ENCODE measurements around the gene TTC9C.
"Not testable (repeated sequence)": the region's sequence is repeated elsewhere in the genome, so short reads cannot be mapped to it uniquely, and the experiment has no call there.

Gene TTC9C

DNA sequence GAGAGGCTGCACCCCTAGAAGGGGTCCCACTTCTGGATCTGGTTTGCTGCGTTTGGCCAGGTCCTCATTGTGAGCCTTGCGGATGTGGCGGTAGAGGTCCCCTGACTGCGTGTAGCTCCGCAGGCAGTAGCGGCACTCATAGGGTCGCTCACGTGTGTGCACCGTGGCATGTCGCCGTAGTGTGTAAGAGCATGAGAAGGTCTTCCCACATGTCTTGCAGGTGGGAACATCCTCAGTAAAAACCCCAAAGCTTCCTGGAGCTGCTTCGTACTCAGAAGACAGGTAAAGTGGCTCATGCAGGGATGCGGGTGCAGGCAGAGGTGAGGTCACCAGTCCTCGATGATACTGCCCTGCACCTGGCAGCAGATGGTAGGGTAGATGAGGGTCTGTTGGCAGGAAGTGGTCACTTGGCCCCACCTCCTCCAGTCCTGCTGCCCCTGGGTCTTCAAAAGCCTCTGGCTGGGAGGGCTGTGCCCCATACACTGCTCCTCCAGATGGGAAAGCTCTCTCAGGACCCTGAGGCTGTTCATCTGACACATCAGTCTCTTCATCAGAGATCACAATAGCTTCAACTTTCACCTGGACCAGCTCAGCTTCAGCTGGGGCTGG, 24.0 kb downstream of the TTC9C start:
- TF ChIP-seq CTCF (IDR thresholded peaks at IDR 0.05; ENCODE audit: control insufficient read depth, extremely low read depth, insufficient read depth), result no peak
- no peak overlapping the region for H3K4me3 ChIP-seq (ENCODE audit: low read depth, low read length)

GRCh38 chr11:62752994-62753735, 24.9 kb downstream of the TTC9C start:
- no peak for TF ChIP-seq CTCF (IDR thresholded peaks at IDR 0.05; ENCODE audit: control insufficient read depth, extremely low read depth, insufficient read depth)
- DNase-seq (ENCODE audit: low read depth), result no peak
- H3K4me3 ChIP-seq (ENCODE audit: low read depth, low read length), result peak overlapping the region; percentile 69

More for the DNA sequence above, 24.0 kb downstream of the TTC9C start:
- no peak for DNase-seq (ENCODE audit: low read depth)

GRCh38 chr11:62753736-62754603, 25.7 kb downstream of the TTC9C start, which contains the start of gene ZBTB3:
ZBTB3 (minus strand) TSS chr11:62754160; CDS start chr11:62753664, 496 bp downstream.
- peak within 1 kb of the TSS; percentile 69 for H3K4me3 ChIP-seq (ENCODE audit: low read depth, low read length)
- TF ChIP-seq CTCF (IDR thresholded peaks at IDR 0.05; ENCODE audit: control insufficient read depth, extremely low read depth, insufficient read depth), result no peak
- DNase-seq (ENCODE audit: low read depth), result peak; percentile 100

DNA sequence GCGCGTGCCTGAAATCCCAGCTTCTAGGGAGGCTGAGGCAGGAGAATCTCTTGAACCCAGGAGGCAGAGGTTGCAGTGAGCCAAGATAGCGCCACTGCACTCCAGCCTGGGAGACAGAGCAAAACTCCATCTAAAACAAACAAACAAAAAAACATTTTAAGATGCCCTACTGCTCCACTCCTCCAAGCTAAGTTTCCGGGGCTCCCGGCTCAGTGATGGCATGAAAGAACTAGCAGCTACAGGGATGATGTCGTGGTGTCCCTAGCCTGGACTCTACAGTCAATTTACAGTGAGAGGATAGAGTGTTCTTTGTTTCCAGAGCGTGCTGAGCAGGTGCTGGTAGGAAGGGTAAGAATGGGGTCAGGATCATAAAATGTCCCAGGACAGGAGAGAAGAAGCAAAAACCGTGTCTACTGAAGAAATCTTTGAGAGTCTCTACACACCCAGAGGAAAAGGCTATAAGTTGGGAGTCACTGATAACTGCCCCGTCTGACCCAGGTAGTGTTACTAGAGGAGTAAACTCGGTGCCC, 26.9 kb downstream of the TTC9C start:
- DNase-seq (ENCODE audit: low read depth), result no peak
- TF ChIP-seq CTCF (IDR thresholded peaks at IDR 0.05; ENCODE audit: control insufficient read depth, extremely low read depth, insufficient read depth), result no peak
- H3K4me3 ChIP-seq (ENCODE audit: low read depth, low read length), result no peak overlapping the region

- H3K4me3 ChIP-seq (ENCODE audit: low read depth, low read length), result no peak overlapping the region
- TF ChIP-seq CTCF (IDR thresholded peaks at IDR 0.05; ENCODE audit: control insufficient read depth, extremely low read depth, insufficient read depth), result no peak
- no peak for DNase-seq (ENCODE audit: low read depth)
Measured at GRCh38 chr11:62757846-62758788, 29.8 kb downstream of the TTC9C start.

- H3K4me3 ChIP-seq (ENCODE audit: low read depth, low read length), result peak overlapping the region; percentile 87
- DNase-seq (ENCODE audit: low read depth), result not testable (repeated sequence)
Measured at GRCh38 chr11:62760867-62761227, 32.6 kb downstream of the TTC9C start.
